Posterior cingulate gyrus (tissue), 11 donors: ENCODE measurements around the gene SNRPF.

Source experiments
- DNase-seq, 10 donors: peaks; one replicate each; pipeline versions ENCODE4 v3.0.0 to v3.0.0-alpha.2; 2020 to 2021; ENCODE audit warnings: mixed read lengths in 3 of 10
- intact Hi-C: fragments of 100-400 bp; cut with DNase I; formaldehyde crosslinking; loops from one replicate; pipeline ENCODE4 v1.15.1; 2023

SNRPF gene

GRCh38 chr12:95857799-95858198 is 953 bp upstream of the SNRPF start:
- intact Hi-C loops, result no loop called here
- DNase-seq, result peak in 1 of 10 donors; percentile 61

GRCh38 chr12:95859344-95859816 is 628 bp downstream of the SNRPF start:
- intact Hi-C loops, result no loop called here

DNA sequence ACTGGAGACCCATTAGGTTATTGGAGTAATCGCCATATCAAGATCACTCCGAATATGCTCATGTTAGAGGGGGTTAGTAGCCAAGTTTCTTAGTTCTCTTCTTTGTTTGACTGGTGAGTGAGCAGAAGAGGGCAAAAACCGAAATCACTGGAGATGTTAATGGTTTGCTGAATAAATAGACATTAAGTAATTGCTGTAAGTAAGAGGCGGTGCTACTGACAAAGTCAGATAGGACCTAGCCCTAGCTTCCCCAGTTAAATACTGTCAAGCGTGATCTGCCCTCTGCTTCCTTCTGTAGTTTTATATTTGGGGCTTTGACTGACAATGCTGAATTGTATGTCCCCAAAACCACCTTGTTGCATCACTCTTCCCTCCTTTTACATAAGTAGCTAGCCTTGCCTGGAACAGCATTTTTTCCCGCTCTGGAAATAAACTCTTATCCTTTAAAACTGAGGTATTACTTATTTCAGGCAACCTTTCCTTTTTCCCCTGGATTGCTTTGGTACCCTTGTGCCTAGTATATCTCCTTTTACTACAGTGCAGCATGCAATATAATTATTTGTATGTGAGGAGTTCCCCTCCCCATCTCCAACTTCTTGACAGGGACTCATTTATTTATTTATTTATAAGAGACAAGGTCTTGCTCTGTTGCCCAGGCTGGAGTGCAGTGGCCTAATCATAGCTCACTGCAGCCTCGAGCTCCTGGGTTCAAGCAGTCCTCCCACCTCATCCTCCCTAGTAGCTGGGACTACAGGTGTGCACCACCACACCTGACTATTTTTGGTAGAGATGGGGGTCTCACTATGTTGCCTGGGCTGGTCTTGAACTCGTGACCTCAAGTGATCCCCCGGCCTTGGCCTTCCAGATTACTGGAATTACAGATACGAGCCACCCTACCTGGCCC is 1.4 kb downstream of the SNRPF start:
- DNase-seq, result no peak
- intact Hi-C loops, result no loop called here

More at GRCh38 chr12:95859344-95859816, 628 bp downstream of the SNRPF start:
- DNase-seq, result no peak

- no peak for DNase-seq
- intact Hi-C loops, result no loop called here
Observed at GRCh38 chr12:95862038-95862437, 3.3 kb downstream of the SNRPF start.

- no peak for DNase-seq
- intact Hi-C loops, result no loop called here
Observed at GRCh38 chr12:95863337-95863736, 4.6 kb downstream of the SNRPF start.

GRCh38 chr12:95870897-95871296 is 12.1 kb downstream of the SNRPF start:
- intact Hi-C loops, result no loop called here
- DNase-seq, result no peak

- intact Hi-C loops, result no loop called here
- DNase-seq, result no peak
Observed at GRCh38 chr12:95874452-95874851, 15.7 kb downstream of the SNRPF start.

DNA sequence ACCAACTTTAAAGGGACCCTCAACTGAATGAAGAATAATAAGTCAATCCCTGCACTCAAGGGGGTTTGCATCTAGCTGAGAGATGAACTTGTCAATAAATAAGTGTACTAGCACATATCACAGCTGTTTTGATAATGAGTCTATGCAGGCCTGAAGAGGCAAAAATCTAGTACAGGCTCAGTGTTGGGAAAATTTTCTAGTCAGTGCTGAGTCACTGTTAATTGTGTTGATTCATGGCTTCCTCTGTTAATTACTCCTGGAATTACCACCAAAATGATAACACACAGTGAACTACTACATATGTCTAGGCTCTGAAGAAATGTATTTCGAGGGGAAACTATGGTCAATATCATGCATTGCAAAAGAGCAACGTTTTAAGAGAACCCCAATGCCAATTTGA is 18.9 kb downstream of the SNRPF start:
- intact Hi-C loops, result no loop called here
- DNase-seq, result no peak

GRCh38 chr12:95880895-95881294 is 22.1 kb downstream of the SNRPF start:
- DNase-seq, result no peak

DNA sequence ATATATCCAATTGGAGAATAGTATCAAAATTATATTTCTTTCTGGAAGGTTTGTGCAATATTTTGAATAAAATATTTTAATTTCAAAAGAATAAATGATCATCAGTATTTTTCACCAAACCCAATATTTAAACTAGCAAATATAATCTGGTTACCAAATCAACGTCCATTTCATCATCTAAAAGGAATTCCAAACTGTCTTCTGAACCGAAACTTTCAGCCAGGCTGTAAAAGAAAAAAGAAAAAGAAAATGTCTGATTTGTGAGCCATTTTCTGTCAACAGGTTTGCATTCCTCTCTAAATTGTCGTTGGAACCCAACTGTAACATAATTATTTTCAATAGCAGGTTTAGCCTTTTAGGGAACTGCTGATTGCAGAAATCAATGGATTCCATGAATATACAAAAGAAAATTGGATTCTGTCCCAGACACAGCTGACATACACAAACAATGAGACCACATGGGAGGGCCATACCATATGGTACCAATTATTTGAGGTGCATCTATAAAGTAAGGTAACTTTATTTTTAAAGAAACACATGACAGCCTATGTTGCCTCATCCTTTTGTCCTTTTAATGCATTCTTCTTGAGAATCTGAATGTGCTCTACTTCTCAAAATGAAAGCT is 22.7 kb downstream of the SNRPF start:
- no peak for DNase-seq
- intact Hi-C loops, result no loop called here

More at GRCh38 chr12:95880895-95881294, 22.1 kb downstream of the SNRPF start:
- intact Hi-C loops, result no loop called here

DNA sequence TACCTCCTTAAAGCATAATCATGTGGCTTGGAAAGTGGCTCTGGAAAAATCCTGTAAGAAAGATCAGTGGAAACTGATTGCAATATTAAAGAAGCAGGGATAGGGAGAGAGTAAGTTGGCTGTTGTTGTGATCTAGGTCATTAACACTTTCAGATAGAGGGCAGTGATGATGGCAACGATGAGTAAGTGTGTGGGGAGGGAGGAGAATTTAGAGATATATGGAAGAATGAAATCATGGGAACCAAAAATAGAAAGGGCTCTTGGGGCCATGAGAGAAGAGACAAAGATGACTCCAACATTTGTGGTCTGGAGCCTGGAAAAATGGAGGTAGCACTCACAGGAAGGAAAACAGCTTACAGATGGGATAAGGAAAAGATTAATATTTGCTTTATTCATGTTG is 23.3 kb downstream of the SNRPF start:
- no peak for DNase-seq
- intact Hi-C loops, result no loop called here

GRCh38 chr12:95882873-95883272 is 24.1 kb downstream of the SNRPF start:
- intact Hi-C loops, result no loop called here

GRCh38 chr12:95884998-95885397 is 26.2 kb downstream of the SNRPF start:
- no peak for DNase-seq
- intact Hi-C loops, result no loop called here

More at GRCh38 chr12:95882873-95883272, 24.1 kb downstream of the SNRPF start:
- DNase-seq, result no peak

- intact Hi-C loops, result no loop called here
- no peak for DNase-seq
Observed at GRCh38 chr12:95887311-95887710, 28.6 kb downstream of the SNRPF start.

DNA sequence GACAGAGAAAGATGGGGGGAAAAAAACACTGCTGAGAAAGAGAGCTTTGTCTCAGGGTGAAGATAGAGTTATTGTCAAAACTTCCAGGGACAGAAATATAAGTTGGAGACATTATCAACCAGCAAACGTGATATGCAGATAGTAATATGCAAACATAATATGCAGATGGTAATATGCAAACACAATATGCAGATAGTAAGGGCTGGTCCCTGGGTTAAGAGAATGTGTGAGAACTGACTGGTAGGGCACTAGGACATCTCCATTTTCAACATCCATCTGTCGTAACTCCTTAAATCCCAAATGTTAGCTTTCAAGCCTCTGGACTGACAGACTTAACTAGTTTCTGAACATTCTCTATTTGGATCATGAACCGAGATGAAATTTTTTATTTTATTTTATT is 32.2 kb downstream of the SNRPF start:
- intact Hi-C loops, result no loop called here
- no peak for DNase-seq

- intact Hi-C loops, result no loop called here
- DNase-seq, result no peak
Observed at GRCh38 chr12:95896846-95897245, 38.1 kb downstream of the SNRPF start.

- DNase-seq, result no peak
- intact Hi-C loops, result no loop called here
Observed at GRCh38 chr12:95898081-95898480, 39.3 kb downstream of the SNRPF start.

DNA sequence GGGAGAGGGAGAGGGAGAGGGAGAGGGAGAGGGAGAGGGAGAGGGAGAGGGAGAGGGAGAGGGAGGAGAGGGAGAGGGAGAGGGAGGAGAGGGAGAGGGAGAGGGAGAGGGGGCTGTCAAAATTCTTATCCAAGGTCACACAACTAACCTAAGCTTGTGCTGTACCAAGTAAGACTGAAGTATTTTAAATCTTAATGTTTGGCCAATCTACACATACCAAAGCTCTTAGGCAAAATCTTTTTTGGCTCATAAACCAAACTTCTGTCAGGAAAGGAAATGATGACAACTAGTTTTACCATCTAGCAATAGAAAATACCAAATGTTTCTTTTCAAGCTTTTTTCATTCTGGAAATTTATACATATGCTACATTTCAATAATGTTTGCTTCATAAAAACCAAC is 49.8 kb downstream of the SNRPF start:
- intact Hi-C loops, result no loop called here

GRCh38 chr12:95909871-95910270 is 51.1 kb downstream of the SNRPF start:
- intact Hi-C loops, result no loop called here
- DNase-seq, result no peak

More for the DNA sequence above, 49.8 kb downstream of the SNRPF start:
- DNase-seq, result no peak
